ENCODE measurements around the gene LCE1F.

Gene LCE1F

GRCh38 chr1:152774875-152775274 lies at the start of gene LCE1F:
TSS of gene LCE1F (plus strand) at chr1:152775140. CDS start at chr1:152776372, 1,232 bp downstream.
- DNase-seq (ENCODE audit: low read depth, low spot score): no peak

- DNase-seq (ENCODE audit: low read depth, low spot score): no peak
Measured at GRCh38 chr1:152725261-152725660, 49.7 kb upstream of the LCE1F start.

- no peak for DNase-seq (ENCODE audit: low read depth, low spot score)
Measured at GRCh38 chr1:152728986-152729385, 46.0 kb upstream of the LCE1F start.

GRCh38 chr1:152735648-152736047 lies 39.3 kb upstream of the LCE1F start:
- no peak for DNase-seq (ENCODE audit: low read depth, low spot score)

GRCh38 chr1:152737997-152738396 lies 36.9 kb upstream of the LCE1F start:
- no peak for DNase-seq (ENCODE audit: low read depth, low spot score)

- no peak for DNase-seq (ENCODE audit: low read depth, low spot score)
Measured at GRCh38 chr1:152739841-152740240, 35.1 kb upstream of the LCE1F start.

GRCh38 chr1:152741656-152742055 lies 33.3 kb upstream of the LCE1F start:
- no peak for DNase-seq (ENCODE audit: low read depth, low spot score)

GRCh38 chr1:152743371-152744145 lies 31.4 kb upstream of the LCE1F start:
- DNase-seq (ENCODE audit: low read depth, low spot score): no peak

- no peak for DNase-seq (ENCODE audit: low read depth, low spot score)
Measured at GRCh38 chr1:152745289-152745704, 29.6 kb upstream of the LCE1F start.

- DNase-seq (ENCODE audit: low read depth, low spot score): no peak
Measured at GRCh38 chr1:152745765-152746444, 29.0 kb upstream of the LCE1F start.

GRCh38 chr1:152747831-152748230 lies 27.1 kb upstream of the LCE1F start:
- no peak for DNase-seq (ENCODE audit: low read depth, low spot score)

GRCh38 chr1:152752225-152752624 lies 22.7 kb upstream of the LCE1F start:
- no peak for DNase-seq (ENCODE audit: low read depth, low spot score)

- no peak for DNase-seq (ENCODE audit: low read depth, low spot score)
Measured at GRCh38 chr1:152753586-152753985, 21.4 kb upstream of the LCE1F start.

GRCh38 chr1:152756872-152757271 lies 18.1 kb upstream of the LCE1F start:
- DNase-seq (ENCODE audit: low read depth, low spot score): no peak

- DNase-seq (ENCODE audit: low read depth, low spot score): no peak
Measured at GRCh38 chr1:152757747-152758146, 17.2 kb upstream of the LCE1F start, which contains the start of gene KPRP. TSS of gene KPRP (plus strand) at chr1:152758025. CDS start at chr1:152759589, 1,564 bp downstream.

- DNase-seq (ENCODE audit: low read depth, low spot score): no peak
Measured at GRCh38 chr1:152758636-152759035, 16.3 kb upstream of the LCE1F start.

- no peak for DNase-seq (ENCODE audit: low read depth, low spot score)
Measured at GRCh38 chr1:152759453-152760173, 15.3 kb upstream of the LCE1F start.

GRCh38 chr1:152760551-152761190 lies 14.3 kb upstream of the LCE1F start:
- DNase-seq (ENCODE audit: low read depth, low spot score): no peak

GRCh38 chr1:152761609-152762213 lies 13.2 kb upstream of the LCE1F start:
- no peak for DNase-seq (ENCODE audit: low read depth, low spot score)

- DNase-seq (ENCODE audit: low read depth, low spot score): no peak
Measured at GRCh38 chr1:152768847-152769533, 6.0 kb upstream of the LCE1F start.

- no peak for DNase-seq (ENCODE audit: low read depth, low spot score)
Measured at GRCh38 chr1:152770411-152770810, 4.5 kb upstream of the LCE1F start.
